ENCODE data around the gene ENPEP.

Gene ENPEP

GRCh38 chr4:110540581-110540980, 64.6 kb downstream of the ENPEP start:
- H3K9me3 ChIP-seq (ENCODE audit: control extremely low read depth in 1 of 5, control insufficient read depth in 4 of 5, insufficient read depth in 2 of 5, low read depth in 1 of 5, low read length in 4 of 5) = peaks cover 0 to 11% (median 3%) of the 10 kb centered on the region in 5 experiments
- ChIA-PET CTCF (no interaction called here), POLR2A (no interaction called here)
- peaks cover 0 to 1% (median 0%) of the 10 kb centered on the region in 5 experiments for H3K27me3 ChIP-seq (replicated peaks in 2 of 5; ENCODE audit: control insufficient read depth in 4 of 5, insufficient read depth in 5 of 5, low read length in 4 of 5)
- H3K27ac ChIP-seq (ENCODE audit: insufficient read depth in 1 of 2, low read depth in 1 of 2, low read length in 2 of 2, poor library complexity in 1 of 2, severe bottlenecking in 2 of 2) = no peak overlapping the region
- DNase-seq = no peak
- H3K4me3 ChIP-seq (ENCODE audit: control insufficient read depth in 1 of 7, extremely low read depth in 1 of 7, insufficient read depth in 4 of 7, low read depth in 2 of 7, low read length in 6 of 7) = no peak overlapping the region
- no peaks in the 10 kb centered on the region for H3K4me1 ChIP-seq (ENCODE audit: control extremely low read depth in 1 of 4, control insufficient read depth in 4 of 4, insufficient read depth in 4 of 4, low read length in 3 of 4)
- no peaks in the 10 kb centered on the region for H3K36me3 ChIP-seq (ENCODE audit: control insufficient read depth in 4 of 4, insufficient read depth in 4 of 4, low read length in 3 of 4)
- WGBS (ENCODE audit: insufficient coverage) = 78% methylated on average over 3 of the region's 3 CpGs

GRCh38 chr4:110540982-110541451, 65.1 kb downstream of the ENPEP start:
- Histone ChIP-seq H3K4me1 (ENCODE audit: control extremely low read depth in 1 of 4, control insufficient read depth in 4 of 4, insufficient read depth in 4 of 4, low read length in 3 of 4) (no peaks in the 10 kb centered on the region), H3K4me3 (ENCODE audit: control insufficient read depth in 1 of 7, extremely low read depth in 1 of 7, insufficient read depth in 4 of 7, low read depth in 2 of 7, low read length in 6 of 7) (no peak overlapping the region), H3K9me3 (ENCODE audit: control extremely low read depth in 1 of 5, control insufficient read depth in 4 of 5, insufficient read depth in 2 of 5, low read depth in 1 of 5, low read length in 4 of 5) (peaks cover 0 to 11% (median 3%) of the 10 kb centered on the region in 5 experiments), H3K27me3 (replicated peaks in 2 of 5; ENCODE audit: control insufficient read depth in 4 of 5, insufficient read depth in 5 of 5, low read length in 4 of 5) (peaks cover 0 to 1% (median 0%) of the 10 kb centered on the region in 5 experiments), H3K36me3 (ENCODE audit: control insufficient read depth in 4 of 4, insufficient read depth in 4 of 4, low read length in 3 of 4) (no peaks in the 10 kb centered on the region), H3K27ac (ENCODE audit: insufficient read depth in 1 of 2, low read depth in 1 of 2, low read length in 2 of 2, poor library complexity in 1 of 2, severe bottlenecking in 2 of 2) (no peak overlapping the region)
- ChIA-PET CTCF (no interaction called here), POLR2A (no interaction called here)
- no peak for DNase-seq
- no CpG with 5 or more reads among the region's 1 CpG for WGBS (ENCODE audit: insufficient coverage)

DNA sequence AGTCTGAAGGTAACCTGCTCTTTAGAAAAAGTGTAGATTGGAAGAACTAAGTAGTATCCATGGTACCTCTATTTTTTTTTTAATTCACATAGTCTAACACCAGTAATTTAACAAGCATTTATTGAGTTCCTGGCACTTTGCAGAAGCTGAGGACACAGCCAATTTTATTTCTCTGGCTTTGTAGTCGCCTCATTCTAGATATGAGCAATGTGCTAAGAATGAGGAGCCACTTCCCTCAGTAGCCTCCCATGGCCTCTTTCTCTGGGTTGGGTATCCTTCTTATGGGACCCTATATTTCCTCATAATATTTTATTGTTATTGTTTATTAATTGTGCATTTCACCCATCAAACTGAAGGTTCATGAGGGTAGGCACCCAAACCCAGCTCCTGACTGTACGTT, 67.6 kb downstream of the ENPEP start:
- POLR2A ChIA-PET = no interaction called here
- Histone ChIP-seq H3K4me3 (ENCODE audit: control insufficient read depth in 1 of 7, extremely low read depth in 1 of 7, insufficient read depth in 4 of 7, low read depth in 2 of 7, low read length in 6 of 7) (no peak overlapping the region), H3K27ac (ENCODE audit: insufficient read depth in 1 of 2, low read depth in 1 of 2, low read length in 2 of 2, poor library complexity in 1 of 2, severe bottlenecking in 2 of 2) (no peak overlapping the region), H3K4me1 (ENCODE audit: control extremely low read depth in 1 of 4, control insufficient read depth in 4 of 4, insufficient read depth in 4 of 4, low read length in 3 of 4) (no peaks in the 10 kb centered on the region), H3K9me3 (ENCODE audit: control extremely low read depth in 1 of 5, control insufficient read depth in 4 of 5, insufficient read depth in 2 of 5, low read depth in 1 of 5, low read length in 4 of 5) (no peaks in the 10 kb centered on the region), H3K27me3 (replicated peaks in 2 of 5; ENCODE audit: control insufficient read depth in 4 of 5, insufficient read depth in 5 of 5, low read length in 4 of 5) (peaks cover 0 to 1% (median 0%) of the 10 kb centered on the region in 5 experiments), H3K36me3 (ENCODE audit: control insufficient read depth in 4 of 4, insufficient read depth in 4 of 4, low read length in 3 of 4) (no peaks in the 10 kb centered on the region)
- 29% methylated on average over 1 of the region's 2 CpGs for WGBS (ENCODE audit: insufficient coverage)
- CTCF ChIA-PET = no interaction called here
- DNase-seq = no peak

DNA sequence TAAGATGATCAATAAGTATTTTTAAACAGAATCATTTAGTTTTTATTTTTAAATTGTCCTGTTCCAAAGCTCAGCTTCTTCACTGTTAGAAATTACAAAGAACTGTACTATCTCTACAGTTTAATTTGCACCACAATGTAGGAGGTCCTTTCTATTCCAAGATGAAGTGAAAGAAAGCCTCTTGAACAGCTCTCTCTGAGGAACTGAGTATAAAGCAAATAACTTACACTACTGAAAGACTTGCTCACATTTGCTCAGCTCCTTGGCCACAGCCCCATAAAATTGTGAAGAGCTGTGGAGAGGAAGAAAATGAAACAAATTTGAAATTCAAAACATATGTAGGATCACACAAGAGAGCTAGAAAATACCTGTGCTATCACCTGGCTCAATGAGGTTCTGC, 68.6 kb downstream of the ENPEP start:
- H3K27ac ChIP-seq (ENCODE audit: insufficient read depth in 1 of 2, low read depth in 1 of 2, low read length in 2 of 2, poor library complexity in 1 of 2, severe bottlenecking in 2 of 2) = no peak overlapping the region
- H3K4me3 ChIP-seq (ENCODE audit: control insufficient read depth in 1 of 7, extremely low read depth in 1 of 7, insufficient read depth in 4 of 7, low read depth in 2 of 7, low read length in 6 of 7) = no peak overlapping the region
- no peak for DNase-seq
- H3K36me3 ChIP-seq (ENCODE audit: control insufficient read depth in 4 of 4, insufficient read depth in 4 of 4, low read length in 3 of 4) = no peaks in the 10 kb centered on the region
- ChIA-PET CTCF (no interaction called here), POLR2A (no interaction called here)
- H3K9me3 ChIP-seq (ENCODE audit: control extremely low read depth in 1 of 5, control insufficient read depth in 4 of 5, insufficient read depth in 2 of 5, low read depth in 1 of 5, low read length in 4 of 5) = no peaks in the 10 kb centered on the region
- no peaks in the 10 kb centered on the region for H3K4me1 ChIP-seq (ENCODE audit: control extremely low read depth in 1 of 4, control insufficient read depth in 4 of 4, insufficient read depth in 4 of 4, low read length in 3 of 4)
- H3K27me3 ChIP-seq (replicated peaks in 2 of 5; ENCODE audit: control insufficient read depth in 4 of 5, insufficient read depth in 5 of 5, low read length in 4 of 5) = peaks cover 0 to 1% (median 0%) of the 10 kb centered on the region in 5 experiments

GRCh38 chr4:110550260-110550659, 74.3 kb downstream of the ENPEP start:
- no peak overlapping the region for H3K27ac ChIP-seq (ENCODE audit: insufficient read depth in 1 of 2, low read depth in 1 of 2, low read length in 2 of 2, poor library complexity in 1 of 2, severe bottlenecking in 2 of 2)
- no peaks in the 10 kb centered on the region for H3K27me3 ChIP-seq (replicated peaks in 2 of 5; ENCODE audit: control insufficient read depth in 4 of 5, insufficient read depth in 5 of 5, low read length in 4 of 5)
- no peak overlapping the region for H3K4me3 ChIP-seq (ENCODE audit: control insufficient read depth in 1 of 7, extremely low read depth in 1 of 7, insufficient read depth in 4 of 7, low read depth in 2 of 7, low read length in 6 of 7)
- H3K9me3 ChIP-seq (ENCODE audit: control extremely low read depth in 1 of 5, control insufficient read depth in 4 of 5, insufficient read depth in 2 of 5, low read depth in 1 of 5, low read length in 4 of 5) = no peaks in the 10 kb centered on the region
- CTCF ChIA-PET = no interaction called here
- POLR2A ChIA-PET = no interaction called here
- H3K36me3 ChIP-seq (ENCODE audit: control insufficient read depth in 4 of 4, insufficient read depth in 4 of 4, low read length in 3 of 4) = no peaks in the 10 kb centered on the region
- H3K4me1 ChIP-seq (ENCODE audit: control extremely low read depth in 1 of 4, control insufficient read depth in 4 of 4, insufficient read depth in 4 of 4, low read length in 3 of 4) = no peaks in the 10 kb centered on the region
- WGBS (ENCODE audit: insufficient coverage) = no CpG with 5 or more reads among the region's 1 CpG
- DNase-seq = no peak

DNA sequence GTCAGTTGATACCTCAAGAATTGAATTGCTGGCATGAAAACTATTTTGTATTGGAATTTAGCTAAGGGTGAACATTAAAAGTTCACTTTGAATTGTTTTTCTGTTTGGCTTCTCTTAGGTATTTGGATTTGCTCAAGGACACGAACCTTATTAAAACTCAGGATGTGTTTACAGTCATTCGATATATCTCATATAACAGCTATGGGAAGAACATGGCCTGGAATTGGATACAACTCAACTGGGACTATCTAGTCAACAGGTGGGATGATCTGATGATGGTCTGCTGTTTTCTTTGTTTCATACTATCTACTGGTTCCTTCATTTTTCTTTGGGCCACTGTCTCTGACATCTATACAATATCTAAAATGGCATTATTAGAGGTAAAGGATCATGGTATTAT, 77.2 kb downstream of the ENPEP start:
- H3K4me3 ChIP-seq (ENCODE audit: control insufficient read depth in 1 of 7, extremely low read depth in 1 of 7, insufficient read depth in 4 of 7, low read depth in 2 of 7, low read length in 6 of 7) = no peak overlapping the region
- no peaks in the 10 kb centered on the region for H3K9me3 ChIP-seq (ENCODE audit: control extremely low read depth in 1 of 5, control insufficient read depth in 4 of 5, insufficient read depth in 2 of 5, low read depth in 1 of 5, low read length in 4 of 5)
- ChIA-PET POLR2A (interaction anchor here (0.5 kb wide), 1 partner anchor 648 kb away, joined by 3 read pairs; no protein-coding TSS in a partner anchor), CTCF (no interaction called here)
- no peaks in the 10 kb centered on the region for H3K4me1 ChIP-seq (ENCODE audit: control extremely low read depth in 1 of 4, control insufficient read depth in 4 of 4, insufficient read depth in 4 of 4, low read length in 3 of 4)
- DNase-seq = no peak
- no peak overlapping the region for H3K27ac ChIP-seq (ENCODE audit: insufficient read depth in 1 of 2, low read depth in 1 of 2, low read length in 2 of 2, poor library complexity in 1 of 2, severe bottlenecking in 2 of 2)
- no CpG with 5 or more reads among the region's 2 CpGs for WGBS (ENCODE audit: insufficient coverage)
- H3K27me3 ChIP-seq (replicated peaks in 2 of 5; ENCODE audit: control insufficient read depth in 4 of 5, insufficient read depth in 5 of 5, low read length in 4 of 5) = no peaks in the 10 kb centered on the region
- no peaks in the 10 kb centered on the region for H3K36me3 ChIP-seq (ENCODE audit: control insufficient read depth in 4 of 4, insufficient read depth in 4 of 4, low read length in 3 of 4)

DNA sequence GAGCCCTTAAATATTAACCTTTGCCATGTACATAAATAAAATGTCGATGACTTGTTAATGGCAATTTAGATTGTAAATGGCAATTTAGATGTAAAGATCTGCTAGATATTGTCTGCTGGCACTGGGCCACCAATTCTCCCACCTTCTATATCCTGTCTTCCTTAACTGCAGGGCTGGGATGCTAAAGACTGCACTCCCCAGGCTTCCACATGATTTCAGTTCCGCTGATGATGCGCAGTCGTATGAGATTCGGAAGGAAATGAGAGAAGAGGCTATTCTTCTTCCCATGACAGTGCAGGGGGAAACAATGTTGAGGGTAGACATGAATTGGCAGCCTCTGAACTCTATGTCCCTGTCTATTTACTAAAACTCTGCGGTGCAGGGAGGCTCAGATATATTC, 91.3 kb downstream of the ENPEP start:
- Histone ChIP-seq H3K4me1 (ENCODE audit: control extremely low read depth in 1 of 4, control insufficient read depth in 4 of 4, insufficient read depth in 4 of 4, low read length in 3 of 4) (no peaks in the 10 kb centered on the region), H3K9me3 (ENCODE audit: control extremely low read depth in 1 of 5, control insufficient read depth in 4 of 5, insufficient read depth in 2 of 5, low read depth in 1 of 5, low read length in 4 of 5) (peaks cover 0 to 2% (median 0%) of the 10 kb centered on the region in 5 experiments), H3K4me3 (ENCODE audit: control insufficient read depth in 1 of 7, extremely low read depth in 1 of 7, insufficient read depth in 4 of 7, low read depth in 2 of 7, low read length in 6 of 7) (no peak overlapping the region), H3K27me3 (replicated peaks in 2 of 5; ENCODE audit: control insufficient read depth in 4 of 5, insufficient read depth in 5 of 5, low read length in 4 of 5) (no peaks in the 10 kb centered on the region), H3K36me3 (ENCODE audit: control insufficient read depth in 4 of 4, insufficient read depth in 4 of 4, low read length in 3 of 4) (no peaks in the 10 kb centered on the region), H3K27ac (ENCODE audit: insufficient read depth in 1 of 2, low read depth in 1 of 2, low read length in 2 of 2, poor library complexity in 1 of 2, severe bottlenecking in 2 of 2) (no peak overlapping the region)
- WGBS (ENCODE audit: insufficient coverage) = 94% methylated on average over 6 of the region's 6 CpGs
- CTCF ChIA-PET = no interaction called here
- DNase-seq = no peak
- POLR2A ChIA-PET = no interaction called here

Measured in common myeloid progenitor, CD34-positive (primary cell).